Measurements from ENCODE around the gene ANAPC7. TPM values are rescaled to one million over a fixed set of nuclear protein-coding genes. Genes with fewer than 3 reads are reported as not detected.
"Not testable (repeated sequence)": the region's sequence is repeated elsewhere in the genome, so short reads cannot be mapped to it uniquely, and the experiment has no call there.

Gene ANAPC7
- total RNA-seq, 2 donors from 2014 or later, result 63.1 to 64.8 TPM

GRCh38 chr12:110343114-110343513 is 60.4 kb downstream of the ANAPC7 start:
- H3K9me3 Mint-ChIP-seq, result no peaks in the 10 kb centered on the region
- H3K36me3 Mint-ChIP-seq, result peaks cover 14 to 28% of the 10 kb centered on the region in 2 donors
- DNase-seq (ENCODE audit: low spot score in 2 of 2) (no peak), ATAC-seq (no peak)
- H3K27ac Mint-ChIP-seq, result no peak overlapping the region

- ATAC-seq, result no peak
- Mint-ChIP-seq H3K27ac (no peak overlapping the region), H3K36me3 (peaks cover 16 to 24% of the 10 kb centered on the region in 2 donors), H3K9me3 (no peaks in the 10 kb centered on the region)
- no peak for DNase-seq (ENCODE audit: low spot score in 2 of 2)
Observed at GRCh38 chr12:110342157-110342556, 61.4 kb downstream of the ANAPC7 start.

DNA sequence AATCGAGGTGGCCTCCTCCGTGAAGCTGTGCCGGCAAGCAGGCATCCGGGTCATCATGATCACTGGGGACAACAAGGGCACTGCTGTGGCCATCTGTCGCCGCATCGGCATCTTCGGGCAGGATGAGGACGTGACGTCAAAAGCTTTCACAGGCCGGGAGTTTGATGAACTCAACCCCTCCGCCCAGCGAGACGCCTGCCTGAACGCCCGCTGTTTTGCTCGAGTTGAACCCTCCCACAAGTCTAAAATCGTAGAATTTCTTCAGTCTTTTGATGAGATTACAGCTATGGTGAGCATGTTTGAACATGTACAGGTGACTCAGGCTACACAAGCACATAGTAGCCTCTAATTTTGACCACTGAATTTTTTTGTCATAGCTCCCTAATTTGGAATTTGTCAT is 62.8 kb downstream of the ANAPC7 start:
- peaks cover 23 to 27% of the 10 kb centered on the region in 2 donors for H3K36me3 Mint-ChIP-seq
- no peak for DNase-seq (ENCODE audit: low spot score in 2 of 2)
- ATAC-seq, result peak in 1 of 2 donors; percentile 31
- H3K27ac Mint-ChIP-seq, result peak overlapping the region in 1 of 2 donors; percentile 84
- no peaks in the 10 kb centered on the region for H3K9me3 Mint-ChIP-seq

DNA sequence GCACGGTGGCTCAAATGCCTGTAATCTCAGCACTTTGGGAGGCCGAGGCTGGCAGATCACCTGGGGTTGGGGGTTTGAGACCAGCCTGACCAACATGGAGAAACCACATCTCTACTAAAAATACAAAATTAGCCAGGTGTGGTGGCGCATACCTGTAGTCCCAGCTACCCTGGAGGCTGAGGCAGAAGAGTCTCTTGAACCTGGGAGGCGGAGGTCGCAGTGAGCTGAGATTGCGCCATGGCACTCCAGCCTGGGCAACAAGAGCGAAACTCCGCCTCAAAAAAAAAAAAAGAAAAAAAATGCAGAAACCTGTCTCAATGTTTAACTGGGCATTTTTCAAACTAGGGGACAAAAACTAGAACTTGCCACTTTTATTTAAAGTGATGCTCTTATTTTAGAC is 63.2 kb downstream of the ANAPC7 start:
- ATAC-seq; DNase-seq (ENCODE audit: low spot score in 2 of 2); H3K9me3 Mint-ChIP-seq: not testable (repeated sequence)
- Mint-ChIP-seq H3K36me3 (peaks cover 23 to 27% of the 10 kb centered on the region in 2 donors), H3K27ac (peak overlapping the region in 1 of 2 donors; percentile 84)

- Mint-ChIP-seq H3K27ac (peak overlapping the region; percentile 6 to 85), H3K36me3 (peaks cover 23 to 27% of the 10 kb centered on the region in 2 donors), H3K9me3 (no peaks in the 10 kb centered on the region)
- ATAC-seq (no peak), DNase-seq (ENCODE audit: low spot score in 2 of 2) (no peak)
Observed at GRCh38 chr12:110339184-110339952, 64.1 kb downstream of the ANAPC7 start.

DNA sequence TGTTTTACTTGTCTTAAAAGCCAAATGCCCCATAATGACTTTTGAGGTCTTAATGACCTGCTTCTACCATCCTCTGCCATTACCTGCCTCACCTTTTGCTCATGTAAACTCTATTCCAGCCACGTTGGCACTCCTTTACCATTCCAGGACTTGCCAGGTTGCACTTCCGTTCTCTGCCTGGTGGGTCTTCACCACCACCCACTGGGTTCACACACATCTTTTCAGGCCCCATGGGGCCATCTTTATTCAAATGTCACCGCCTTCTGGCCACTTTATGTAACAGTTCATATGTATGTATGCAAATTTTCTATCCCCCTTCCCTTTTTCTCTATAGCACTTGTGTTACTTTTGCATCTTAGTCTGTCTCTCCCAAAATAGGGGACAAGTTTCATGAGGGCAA is 64.8 kb downstream of the ANAPC7 start:
- no peak for ATAC-seq
- peak overlapping the region; percentile 6 to 32 for H3K27ac Mint-ChIP-seq
- H3K9me3 Mint-ChIP-seq, result no peaks in the 10 kb centered on the region
- H3K36me3 Mint-ChIP-seq, result peaks cover 23 to 27% of the 10 kb centered on the region in 2 donors
- no peak for DNase-seq (ENCODE audit: low spot score in 2 of 2)

- no peak for ATAC-seq
- peaks cover 23 to 27% of the 10 kb centered on the region in 2 donors for H3K36me3 Mint-ChIP-seq
- peak overlapping the region; percentile 6 to 65 for H3K27ac Mint-ChIP-seq
- H3K9me3 Mint-ChIP-seq, result no peaks in the 10 kb centered on the region
- no peak for DNase-seq (ENCODE audit: low spot score in 2 of 2)
Observed at GRCh38 chr12:110337912-110338710, 65.4 kb downstream of the ANAPC7 start.

- no peaks in the 10 kb centered on the region for H3K9me3 Mint-ChIP-seq
- ATAC-seq, result no peak
Observed at GRCh38 chr12:110335481-110336045, 67.9 kb downstream of the ANAPC7 start.

DNA sequence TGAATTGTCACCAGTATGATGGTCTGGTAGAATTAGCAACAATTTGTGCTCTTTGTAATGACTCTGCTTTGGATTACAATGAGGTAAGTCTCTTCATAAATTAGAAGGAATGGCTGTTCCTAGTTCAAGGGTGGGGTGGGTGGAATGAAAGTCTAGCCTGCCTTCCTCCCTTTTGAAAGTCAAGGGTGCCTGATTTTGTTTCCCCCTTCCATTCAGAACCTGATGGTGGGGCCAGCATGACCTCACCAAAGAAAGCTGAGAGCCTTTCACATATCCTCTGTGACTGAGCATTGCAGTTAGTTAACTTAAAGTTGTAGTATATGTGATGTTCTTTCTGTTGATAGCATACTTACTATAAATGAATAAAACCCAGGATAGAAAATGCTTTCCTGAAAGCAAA is 70.3 kb downstream of the ANAPC7 start:
- ATAC-seq (no peak), DNase-seq (ENCODE audit: low spot score in 2 of 2) (no peak)
- H3K27ac Mint-ChIP-seq, result no peak overlapping the region
- H3K9me3 Mint-ChIP-seq, result no peaks in the 10 kb centered on the region
- peaks cover 8 to 14% of the 10 kb centered on the region in 2 donors for H3K36me3 Mint-ChIP-seq

More at GRCh38 chr12:110335481-110336045, 67.9 kb downstream of the ANAPC7 start:
- Mint-ChIP-seq H3K27ac (peak overlapping the region; percentile 50 to 81), H3K36me3 (peaks cover 19 to 21% of the 10 kb centered on the region in 2 donors)
- DNase-seq (ENCODE audit: low spot score in 2 of 2), result no peak

- peak overlapping the region in 1 of 2 donors; percentile 90 for H3K27ac Mint-ChIP-seq
- ATAC-seq (no peak), DNase-seq (ENCODE audit: low spot score in 2 of 2) (no peak)
- H3K36me3 Mint-ChIP-seq, result peaks cover 6 to 11% of the 10 kb centered on the region in 2 donors
- H3K9me3 Mint-ChIP-seq, result no peaks in the 10 kb centered on the region
Observed at GRCh38 chr12:110330544-110330943, 73.0 kb downstream of the ANAPC7 start.

- H3K27ac Mint-ChIP-seq, result peak overlapping the region in 1 of 2 donors; percentile 36
- H3K36me3 Mint-ChIP-seq, result peaks cover 6 to 11% of the 10 kb centered on the region in 2 donors
Observed at GRCh38 chr12:110330124-110330523, 73.4 kb downstream of the ANAPC7 start.

DNA sequence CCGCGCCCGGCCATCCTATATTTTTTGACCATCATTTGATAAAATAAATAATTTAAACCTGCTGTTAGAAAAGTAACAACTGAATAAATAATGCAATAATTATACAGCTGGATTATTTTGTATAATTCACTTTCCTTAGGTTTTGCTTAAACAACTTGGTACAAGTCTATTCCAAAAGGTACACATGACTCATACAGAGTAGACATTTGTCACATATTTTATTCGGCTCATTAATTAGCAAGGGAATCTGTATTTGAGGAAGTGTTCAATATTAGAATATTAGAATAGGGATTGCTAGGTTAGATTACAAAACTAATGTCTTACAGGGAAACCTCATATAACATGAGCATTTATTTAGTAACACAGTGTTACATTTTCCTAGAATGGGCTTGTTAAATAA is 73.8 kb downstream of the ANAPC7 start:
- Mint-ChIP-seq H3K27ac (no peak overlapping the region), H3K9me3 (no peaks in the 10 kb centered on the region), H3K36me3 (peaks cover 6 to 11% of the 10 kb centered on the region in 2 donors)
- ATAC-seq (no peak), DNase-seq (ENCODE audit: low spot score in 2 of 2) (no peak)

More at GRCh38 chr12:110330124-110330523, 73.4 kb downstream of the ANAPC7 start:
- ATAC-seq (no peak), DNase-seq (ENCODE audit: low spot score in 2 of 2) (no peak)
- no peaks in the 10 kb centered on the region for H3K9me3 Mint-ChIP-seq

Other genes starting within 250 kb of the ANAPC7 start
- 100 to 1,000 TPM; 121 to 132 TPM for gene ATP2A2, start 122.5 kb downstream of the ANAPC7 start, total RNA-seq
- 100 to 1,000 TPM; 298 to 315 TPM for gene ARPC3, start 46.6 kb upstream of the ANAPC7 start, total RNA-seq
- 10 to 100 TPM; 49.9 to 74.0 TPM for gene GPN3, start 64.5 kb upstream of the ANAPC7 start, total RNA-seq
- gene FAM216A, start 65.1 kb upstream of the ANAPC7 start, total RNA-seq, result 10 to 100 TPM; 17.4 to 41.5 TPM
- gene VPS29, start 98.4 kb upstream of the ANAPC7 start, total RNA-seq, result 100 to 1,000 TPM; 113 to 122 TPM
- gene RAD9B, start 98.6 kb upstream of the ANAPC7 start, total RNA-seq, result 1 to 10 TPM; 1.9 to 2.0 TPM
- gene PPTC7, start 179.6 kb upstream of the ANAPC7 start, total RNA-seq, result 10 to 100 TPM; 40.4 to 46.7 TPM
- gene TCTN1, start 210.4 kb upstream of the ANAPC7 start, total RNA-seq, result 10 to 100 TPM in 1 of 2 donors, 1 to 10 TPM in 1; 3.3 to 10.4 TPM